Endothelial cell (in vitro differentiated cells): Measurements from ENCODE around the gene SLC8A3. TPM values are rescaled to one million over a fixed set of nuclear protein-coding genes. Genes with fewer than 3 reads are reported as not detected.

Experiments used
- DNase-seq: peaks from one replicate; pipeline ENCODE4 v3.0.0; 2021; ENCODE audit warnings: low spot score
- H3K27ac Mint-ChIP-seq: one replicate; pipeline ENCODE4 v1.8.0; 2021; ENCODE audit warnings: mixed read lengths, inconsistent platforms; ENCODE audit not compliant: unreplicated experiment
- H3K27me3 Mint-ChIP-seq: one replicate; pipeline ENCODE4 v1.8.0; 2021; ENCODE audit warnings: mild to moderate bottlenecking, moderate library complexity, mixed read lengths, inconsistent platforms; ENCODE audit not compliant: unreplicated experiment
- H3K36me3 Mint-ChIP-seq: one replicate; pipeline ENCODE4 v1.8.0; 2021; ENCODE audit warnings: mild to moderate bottlenecking, low read depth, mixed read lengths, inconsistent platforms; ENCODE audit not compliant: unreplicated experiment
- H3K4me1 Mint-ChIP-seq: one replicate; pipeline ENCODE4 v1.8.0; 2021; ENCODE audit warnings: mild to moderate bottlenecking, mixed read lengths, inconsistent platforms; ENCODE audit not compliant: unreplicated experiment
- H3K4me3 Mint-ChIP-seq: one replicate; pipeline ENCODE4 v1.8.0; 2021; ENCODE audit warnings: mild to moderate bottlenecking, mixed read lengths, inconsistent platforms; ENCODE audit not compliant: unreplicated experiment
- H3K9me3 Mint-ChIP-seq: one replicate; pipeline ENCODE4 v1.8.0; 2021; ENCODE audit warnings: mixed read lengths, inconsistent platforms; ENCODE audit not compliant: unreplicated experiment
- total RNA-seq: library from RNA; stranded (reverse); fragmentation: NEBNext Ultra II Directional; extraction: Animal tissue kit (Norgen Biotek cat#: 25700); gene quantifications from one replicate; pipeline ENCODE4 v1.2.1, GENCODE V29; 2021; ENCODE audit not compliant: unreplicated experiment
- TF ChIP-seq, protein P1 (sequence below): fragments of 200-600 bp; sonication (generic); IDR thresholded peaks from one replicate; pipeline ENCODE4 v1.5.0; 2021; ENCODE audit warnings: antibody characterized with exemption; ENCODE audit not compliant: unreplicated experiment

Gene SLC8A3
- total RNA-seq, 1 donor from 2014 or later, result 0.13 TPM

DNA sequence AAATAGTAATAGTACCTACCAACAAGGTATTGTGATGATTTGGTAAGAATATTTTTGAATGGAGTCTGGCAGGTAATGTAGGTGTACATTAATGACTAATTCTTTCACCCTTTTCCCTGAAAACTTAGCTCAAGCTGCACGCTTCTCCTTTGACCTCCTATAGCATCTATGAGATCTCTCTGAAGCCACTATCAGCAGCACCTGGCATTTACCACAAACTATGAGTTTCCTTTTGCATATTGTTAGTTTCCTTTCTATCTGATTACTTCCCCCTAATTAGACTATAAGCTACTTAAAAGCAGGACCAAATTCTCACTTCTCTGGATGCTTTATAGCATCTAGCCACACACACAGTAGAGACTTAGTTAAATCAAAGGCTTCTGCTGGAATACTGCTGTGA is 48.1 kb downstream of the SLC8A3 start:
- TF ChIP-seq, protein P1, sequence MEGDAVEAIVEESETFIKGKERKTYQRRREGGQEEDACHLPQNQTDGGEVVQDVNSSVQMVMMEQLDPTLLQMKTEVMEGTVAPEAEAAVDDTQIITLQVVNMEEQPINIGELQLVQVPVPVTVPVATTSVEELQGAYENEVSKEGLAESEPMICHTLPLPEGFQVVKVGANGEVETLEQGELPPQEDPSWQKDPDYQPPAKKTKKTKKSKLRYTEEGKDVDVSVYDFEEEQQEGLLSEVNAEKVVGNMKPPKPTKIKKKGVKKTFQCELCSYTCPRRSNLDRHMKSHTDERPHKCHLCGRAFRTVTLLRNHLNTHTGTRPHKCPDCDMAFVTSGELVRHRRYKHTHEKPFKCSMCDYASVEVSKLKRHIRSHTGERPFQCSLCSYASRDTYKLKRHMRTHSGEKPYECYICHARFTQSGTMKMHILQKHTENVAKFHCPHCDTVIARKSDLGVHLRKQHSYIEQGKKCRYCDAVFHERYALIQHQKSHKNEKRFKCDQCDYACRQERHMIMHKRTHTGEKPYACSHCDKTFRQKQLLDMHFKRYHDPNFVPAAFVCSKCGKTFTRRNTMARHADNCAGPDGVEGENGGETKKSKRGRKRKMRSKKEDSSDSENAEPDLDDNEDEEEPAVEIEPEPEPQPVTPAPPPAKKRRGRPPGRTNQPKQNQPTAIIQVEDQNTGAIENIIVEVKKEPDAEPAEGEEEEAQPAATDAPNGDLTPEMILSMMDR, result no peak
- Mint-ChIP-seq H3K36me3 (no peaks in the 10 kb centered on the region), H3K27ac (no peak overlapping the region), H3K9me3 (no peaks in the 10 kb centered on the region), H3K4me3 (no peak overlapping the region), H3K27me3 (no peaks in the 10 kb centered on the region), H3K4me1 (peaks cover 8% of the 10 kb centered on the region)
- no peak for DNase-seq

DNA sequence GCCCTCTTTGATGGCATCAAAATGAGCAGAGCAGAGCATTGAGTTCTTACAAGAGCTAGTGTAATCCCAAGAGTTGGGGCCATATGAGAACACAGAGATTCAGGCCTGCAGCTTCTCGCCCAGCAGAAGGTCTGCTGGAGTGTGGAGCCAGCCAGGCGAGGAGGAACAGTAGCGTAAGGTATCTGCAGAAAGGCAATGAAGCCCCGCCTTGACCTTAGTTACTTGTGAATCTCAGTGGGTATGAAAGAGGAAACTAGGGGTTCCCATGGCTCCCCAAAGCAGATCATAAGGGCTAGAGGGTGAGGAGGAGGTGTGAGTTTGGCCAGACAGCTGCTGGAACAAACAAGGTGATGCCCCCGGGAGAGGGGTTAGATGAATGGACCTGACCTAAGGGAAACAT is 49.4 kb downstream of the SLC8A3 start:
- TF ChIP-seq, protein P1, result no peak
- peaks cover 6% of the 10 kb centered on the region for H3K4me1 Mint-ChIP-seq
- H3K4me3 Mint-ChIP-seq, result no peak overlapping the region
- no peaks in the 10 kb centered on the region for H3K9me3 Mint-ChIP-seq
- H3K27ac Mint-ChIP-seq, result no peak overlapping the region
- DNase-seq, result no peak
- no peaks in the 10 kb centered on the region for H3K27me3 Mint-ChIP-seq
- no peaks in the 10 kb centered on the region for H3K36me3 Mint-ChIP-seq

DNA sequence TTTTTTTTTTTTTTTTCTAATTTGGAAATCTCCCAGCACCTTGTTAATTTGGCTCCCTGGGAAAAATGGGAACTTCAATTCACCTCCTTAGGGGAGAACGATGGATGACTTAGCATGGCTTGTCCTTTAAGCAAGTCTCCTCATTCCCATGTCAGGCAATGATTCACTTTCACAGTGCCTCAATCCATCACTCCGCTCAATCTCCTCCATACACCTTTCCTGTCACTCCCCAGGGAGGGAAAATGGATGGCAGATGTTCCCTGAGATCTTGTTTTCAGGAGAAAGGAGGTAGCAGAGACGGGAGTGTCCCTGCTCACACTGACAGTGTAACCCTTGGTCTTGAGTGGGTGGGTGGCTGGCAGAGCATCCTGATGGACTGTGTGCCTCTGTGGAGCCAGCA is 51.0 kb downstream of the SLC8A3 start:
- no peaks in the 10 kb centered on the region for H3K36me3 Mint-ChIP-seq
- no peak overlapping the region for H3K27ac Mint-ChIP-seq
- no peak overlapping the region for H3K4me3 Mint-ChIP-seq
- H3K27me3 Mint-ChIP-seq, result no peaks in the 10 kb centered on the region
- H3K9me3 Mint-ChIP-seq, result no peaks in the 10 kb centered on the region
- no peaks in the 10 kb centered on the region for H3K4me1 Mint-ChIP-seq
- TF ChIP-seq, protein P1, result no peak
- no peak for DNase-seq

DNA sequence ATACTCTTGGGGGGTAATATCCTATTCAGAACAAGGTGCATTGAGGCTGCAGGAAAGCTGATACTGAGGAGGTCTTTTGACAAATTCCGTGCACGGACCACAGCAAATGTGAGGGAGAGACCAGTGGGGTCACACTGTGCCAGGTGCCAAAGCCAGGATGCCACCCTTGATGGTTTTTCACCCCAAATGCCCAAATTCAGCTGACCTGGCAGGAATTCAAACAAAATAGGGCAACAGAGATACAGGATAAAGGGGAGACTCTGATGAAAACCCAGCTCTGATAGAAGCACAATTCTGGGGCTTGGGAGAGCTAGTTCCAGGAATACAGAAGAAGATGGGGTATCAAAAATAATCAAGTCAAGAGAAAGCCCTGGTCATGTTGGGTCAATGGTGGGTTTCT is 55.3 kb downstream of the SLC8A3 start:
- TF ChIP-seq, protein P1, result no peak
- Mint-ChIP-seq H3K9me3 (no peaks in the 10 kb centered on the region), H3K4me3 (no peak overlapping the region), H3K27ac (no peak overlapping the region), H3K27me3 (no peaks in the 10 kb centered on the region), H3K4me1 (no peaks in the 10 kb centered on the region), H3K36me3 (no peaks in the 10 kb centered on the region)
- DNase-seq, result no peak

DNA sequence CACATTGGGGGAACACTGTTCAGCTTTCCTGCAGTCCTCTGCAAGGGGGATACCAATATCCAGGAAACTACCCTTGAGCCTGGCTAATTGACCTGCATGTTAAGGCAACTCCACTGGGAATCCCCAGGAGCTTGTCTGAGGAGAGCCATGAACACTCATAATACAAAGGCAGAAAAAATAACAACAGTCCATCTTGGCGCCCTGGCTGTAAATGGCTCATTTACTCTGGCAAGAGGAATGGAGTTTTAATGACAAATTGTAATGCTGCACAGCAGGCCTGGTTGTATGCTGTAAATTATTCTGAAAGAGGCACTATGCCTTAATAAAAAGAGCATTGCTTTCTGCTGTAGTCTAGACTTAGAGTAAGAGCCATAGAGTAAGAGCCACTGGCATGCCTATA is 58.3 kb downstream of the SLC8A3 start:
- Mint-ChIP-seq H3K4me3 (no peak overlapping the region), H3K36me3 (no peaks in the 10 kb centered on the region), H3K9me3 (no peaks in the 10 kb centered on the region), H3K4me1 (no peaks in the 10 kb centered on the region), H3K27me3 (no peaks in the 10 kb centered on the region), H3K27ac (no peak overlapping the region)
- DNase-seq, result no peak
- TF ChIP-seq, protein P1, result no peak
